Esophagus squamous epithelium (tissue), 5 donors: ENCODE measurements around the gene VMP1. TPM values are rescaled to one million over a fixed set of nuclear protein-coding genes. Genes with fewer than 3 reads are reported as not detected.
A peak's percentile ranks its signal among the peaks of the same experiment; 100 is the strongest.
"Not testable (repeated sequence)": the region's sequence is repeated elsewhere in the genome, so short reads cannot be mapped to it uniquely, and the experiment has no call there.

Experiments used
- DNase-seq: peaks from one replicate; lab custom pipeline; 2025; lab: John Stamatoyannopoulos, UW
- H3K27ac ChIP-seq, 4 donors: fragments of 200-600 bp; sonication (generic); one replicate each; pipeline ENCODE4 v1.5.1; 2016 to 2019; ENCODE audit warnings: mild to moderate bottlenecking in 1 of 4
- H3K27me3 ChIP-seq, 4 donors: fragments of 200-600 bp; sonication (generic); 1 replicate in 3 of 4; 2 replicates in 1 of 4; pipeline versions ENCODE4 v1.5.1 to v1.6.0; 2017 to 2021; ENCODE audit warnings: antibody characterized with exemption in 1 of 4
- H3K36me3 ChIP-seq, 3 donors: fragments of 200-600 bp; sonication (generic); one replicate each; pipeline ENCODE4 v1.5.1; 2016 to 2019
- H3K4me1 ChIP-seq, 3 donors: fragments of 200-600 bp; sonication (generic); one replicate each; pipeline ENCODE4 v1.5.1; 2017 to 2019
- H3K4me3 ChIP-seq, 4 donors: fragments of 200-600 bp; sonication (generic); 1 replicate in 3 of 4; 2 replicates in 1 of 4; pipeline ENCODE4 v1.5.1; 2016 to 2019; ENCODE audit warnings: mild to moderate bottlenecking in 2 of 4, moderate library complexity in 1 of 4
- H3K9me3 ChIP-seq, 3 donors: fragments of 200-600 bp; sonication (generic); one replicate each; pipeline ENCODE4 v1.5.1; 2016 to 2019
- POLR2A ChIP-seq, 4 donors: fragments of 450-650 bp; IDR thresholded peaks; one replicate each; pipeline ENCODE4 v1.6.1; 2017; ENCODE audit warnings: antibody characterized with exemption in 4 of 4, mild to moderate bottlenecking in 4 of 4, moderate library complexity in 3 of 4
- WGBS, 2 donors: methylation state at CpG; one replicate each; pipeline ENCODE4 v1.1.5; 2018; 5-methylcytosine and 5-hydroxymethylcytosine counted together
- intact Hi-C: fragments of 100-400 bp; cut with DNase I; formaldehyde crosslinking; loops from one replicate; pipeline ENCODE4 v1.15.0; 2022
- total RNA-seq, 4 donors: library from RNA; depleted of rRNA; stranded (reverse); fragments of >200 nt; gene quantifications; one replicate each; pipeline ENCODE4 v1.1.0, GENCODE V29; 2016
- TF ChIP-seq, protein P1 (sequence below), 6 experiments: fragments of 450-650 bp in 4 of 6; fragments of 200-600 bp in 2 of 6; sonication (generic) in 2 of 6; IDR thresholded peaks; one replicate each; pipeline ENCODE4 v1.5.1; 2016 to 2019; ENCODE audit warnings: antibody characterized with exemption in 6 of 6, mild to moderate bottlenecking in 4 of 6, moderate library complexity in 4 of 6
- donor health status: DM: yes; HTN: yes; CAD: no.

VMP1 gene
- total RNA-seq, 4 donors from 2014 or later, result 132 to 363 (median 141) TPM

DNA sequence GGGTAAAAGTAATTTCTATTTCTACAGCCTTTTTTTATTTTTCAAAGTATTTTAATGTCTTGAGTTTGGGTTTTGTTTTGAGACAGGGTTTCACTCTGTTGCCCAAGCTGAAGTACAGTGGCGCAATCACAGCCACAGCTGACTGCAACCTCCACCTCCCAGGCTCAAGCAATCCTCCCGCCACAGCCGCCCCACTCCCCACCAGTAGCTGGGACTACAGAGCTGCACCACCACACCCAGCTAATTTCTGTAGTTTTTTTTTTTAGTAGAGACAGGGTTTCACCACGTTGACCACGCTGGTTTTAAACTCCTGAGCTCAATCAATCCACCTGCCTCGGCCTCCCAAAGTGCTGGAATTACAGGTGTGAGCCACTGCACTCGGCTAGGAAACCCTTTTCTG lies 141.3 kb downstream of the VMP1 start:
- intact Hi-C loops, result no loop called here
- H3K4me3 ChIP-seq, result no peak overlapping the region
- peaks cover 47 to 100% (median 92%) of the 10 kb centered on the region in 3 donors for H3K4me1 ChIP-seq
- DNase-seq, result no peak
- H3K36me3 ChIP-seq, result no peaks in the 10 kb centered on the region
- no peaks in the 10 kb centered on the region for H3K27me3 ChIP-seq
- TF ChIP-seq, protein P1, sequence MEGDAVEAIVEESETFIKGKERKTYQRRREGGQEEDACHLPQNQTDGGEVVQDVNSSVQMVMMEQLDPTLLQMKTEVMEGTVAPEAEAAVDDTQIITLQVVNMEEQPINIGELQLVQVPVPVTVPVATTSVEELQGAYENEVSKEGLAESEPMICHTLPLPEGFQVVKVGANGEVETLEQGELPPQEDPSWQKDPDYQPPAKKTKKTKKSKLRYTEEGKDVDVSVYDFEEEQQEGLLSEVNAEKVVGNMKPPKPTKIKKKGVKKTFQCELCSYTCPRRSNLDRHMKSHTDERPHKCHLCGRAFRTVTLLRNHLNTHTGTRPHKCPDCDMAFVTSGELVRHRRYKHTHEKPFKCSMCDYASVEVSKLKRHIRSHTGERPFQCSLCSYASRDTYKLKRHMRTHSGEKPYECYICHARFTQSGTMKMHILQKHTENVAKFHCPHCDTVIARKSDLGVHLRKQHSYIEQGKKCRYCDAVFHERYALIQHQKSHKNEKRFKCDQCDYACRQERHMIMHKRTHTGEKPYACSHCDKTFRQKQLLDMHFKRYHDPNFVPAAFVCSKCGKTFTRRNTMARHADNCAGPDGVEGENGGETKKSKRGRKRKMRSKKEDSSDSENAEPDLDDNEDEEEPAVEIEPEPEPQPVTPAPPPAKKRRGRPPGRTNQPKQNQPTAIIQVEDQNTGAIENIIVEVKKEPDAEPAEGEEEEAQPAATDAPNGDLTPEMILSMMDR (IDR thresholded peaks at IDR 0.05), result no peak
- TF ChIP-seq POLR2A (IDR thresholded peaks at IDR 0.05), result no peak
- no peaks in the 10 kb centered on the region for H3K9me3 ChIP-seq
- 50 to 55% methylated on average over 7 of the region's 7 CpGs for WGBS, 2 donors
- peak overlapping the region; percentile 89 to 99 (median 92) for H3K27ac ChIP-seq

DNA sequence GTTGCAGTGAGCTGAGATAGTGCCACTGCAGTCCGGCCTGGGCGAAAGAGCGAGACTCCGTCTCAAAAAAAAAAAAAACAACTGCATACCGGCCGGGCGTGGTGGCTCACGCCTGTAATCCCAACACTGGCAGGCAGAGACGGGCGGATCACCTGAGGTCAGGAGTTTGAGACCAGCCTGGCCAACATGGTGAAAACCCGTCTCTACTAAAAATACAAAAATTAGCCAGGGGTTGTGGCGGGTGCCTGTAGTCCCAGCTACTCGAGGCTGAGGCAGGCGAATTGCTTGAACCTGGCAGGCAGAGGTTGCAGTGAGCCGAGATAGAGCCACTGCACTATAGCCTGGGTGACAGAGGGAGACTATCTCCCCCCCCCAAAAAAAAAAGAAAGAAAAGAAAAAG lies 142.9 kb downstream of the VMP1 start:
- 55 to 61% methylated on average over 15 of the region's 15 CpGs for WGBS, 2 donors
- H3K36me3 ChIP-seq, H3K4me3 ChIP-seq, H3K27me3 ChIP-seq, H3K9me3 ChIP-seq, DNase-seq, intact Hi-C loops: not testable (repeated sequence)
- Histone ChIP-seq H3K4me1 (peaks cover 48 to 93% (median 89%) of the 10 kb centered on the region in 3 donors), H3K27ac (peak overlapping the region in 3 of 4 donors; percentile 89 to 99 (median 92))

DNA sequence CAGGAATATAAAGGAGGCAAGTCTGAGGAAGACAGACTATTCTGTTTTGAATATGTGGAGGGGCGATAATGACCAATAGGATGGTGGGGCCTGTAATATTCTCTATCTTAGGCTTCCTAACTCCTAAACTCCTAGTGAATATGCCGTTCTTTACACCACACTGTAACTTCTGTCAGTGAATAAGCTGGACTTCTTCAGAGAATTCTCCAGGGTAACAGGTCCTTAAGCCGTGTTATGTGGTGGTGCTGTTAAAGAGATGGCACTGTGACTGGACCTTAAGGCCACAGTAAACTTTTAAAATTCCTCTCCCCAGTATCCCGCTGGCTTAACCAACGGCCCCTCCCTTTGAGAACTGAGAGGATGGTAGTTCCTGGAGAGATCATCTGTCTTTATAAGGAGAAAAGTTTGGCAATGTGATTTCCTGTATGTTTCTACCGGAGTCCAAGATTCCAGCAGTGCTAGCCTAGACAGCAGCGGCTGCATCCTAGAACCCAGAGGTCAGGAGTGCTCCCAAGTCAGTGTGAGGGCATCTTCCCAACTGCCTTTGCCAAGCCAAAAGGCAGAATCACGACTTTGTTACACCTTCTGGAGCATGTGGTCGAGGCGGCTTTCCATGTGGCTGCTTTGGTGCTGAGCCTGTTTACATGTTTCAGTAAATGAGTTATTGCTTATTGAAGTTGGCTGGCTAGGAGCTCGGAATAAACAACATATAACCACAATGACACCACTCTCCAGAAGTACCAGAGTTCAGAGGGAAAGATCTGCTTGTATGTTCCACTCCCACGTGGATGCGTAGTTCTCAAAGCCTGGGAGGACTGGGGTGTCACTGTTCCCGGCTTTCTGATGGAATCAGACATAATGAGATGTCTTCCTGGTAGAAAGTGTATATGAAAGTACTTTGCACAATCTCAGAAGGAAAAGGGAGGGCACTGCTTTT lies 144.3 kb downstream of the VMP1 start:
- no peaks in the 10 kb centered on the region for H3K36me3 ChIP-seq
- peak overlapping the region in 1 of 4 donors; percentile 13 for H3K4me3 ChIP-seq
- intact Hi-C loops, result no loop called here
- H3K9me3 ChIP-seq, result no peaks in the 10 kb centered on the region
- TF ChIP-seq POLR2A (IDR thresholded peaks at IDR 0.05), result no peak
- TF ChIP-seq, protein P1 (IDR thresholded peaks at IDR 0.05), result no peak
- peaks cover 39 to 91% (median 75%) of the 10 kb centered on the region in 3 donors for H3K4me1 ChIP-seq
- DNase-seq, result no peak
- H3K27ac ChIP-seq, result peak overlapping the region; percentile 88 to 99 (median 90)
- H3K27me3 ChIP-seq, result no peaks in the 10 kb centered on the region
- WGBS, 2 donors, result 58 to 64% methylated on average over 13 to 14 of the region's 14 CpGs

DNA sequence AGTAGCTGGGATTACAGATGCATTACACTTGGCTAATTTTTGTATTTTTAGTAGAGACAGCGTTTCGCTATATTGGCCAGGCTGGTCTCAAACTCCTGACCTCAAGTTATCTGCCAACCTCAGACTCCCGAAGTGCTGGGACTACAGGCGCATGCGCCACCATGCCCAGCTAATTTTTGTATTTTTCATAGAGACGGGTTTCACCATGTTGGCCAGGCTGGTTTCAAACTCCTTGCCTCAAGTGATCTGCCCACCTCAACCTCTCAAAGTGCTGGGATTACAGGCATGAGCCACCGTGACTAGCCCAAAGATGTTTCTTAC lies 145.4 kb downstream of the VMP1 start:
- H3K27me3 ChIP-seq, DNase-seq, H3K9me3 ChIP-seq, H3K4me3 ChIP-seq, H3K36me3 ChIP-seq, intact Hi-C loops: not testable (repeated sequence)
- Histone ChIP-seq H3K4me1 (peaks cover 42 to 91% (median 64%) of the 10 kb centered on the region in 3 donors), H3K27ac (peak overlapping the region; percentile 88 to 99 (median 90))
- 78 to 90% methylated on average over 7 of the region's 7 CpGs for WGBS, 2 donors

DNA sequence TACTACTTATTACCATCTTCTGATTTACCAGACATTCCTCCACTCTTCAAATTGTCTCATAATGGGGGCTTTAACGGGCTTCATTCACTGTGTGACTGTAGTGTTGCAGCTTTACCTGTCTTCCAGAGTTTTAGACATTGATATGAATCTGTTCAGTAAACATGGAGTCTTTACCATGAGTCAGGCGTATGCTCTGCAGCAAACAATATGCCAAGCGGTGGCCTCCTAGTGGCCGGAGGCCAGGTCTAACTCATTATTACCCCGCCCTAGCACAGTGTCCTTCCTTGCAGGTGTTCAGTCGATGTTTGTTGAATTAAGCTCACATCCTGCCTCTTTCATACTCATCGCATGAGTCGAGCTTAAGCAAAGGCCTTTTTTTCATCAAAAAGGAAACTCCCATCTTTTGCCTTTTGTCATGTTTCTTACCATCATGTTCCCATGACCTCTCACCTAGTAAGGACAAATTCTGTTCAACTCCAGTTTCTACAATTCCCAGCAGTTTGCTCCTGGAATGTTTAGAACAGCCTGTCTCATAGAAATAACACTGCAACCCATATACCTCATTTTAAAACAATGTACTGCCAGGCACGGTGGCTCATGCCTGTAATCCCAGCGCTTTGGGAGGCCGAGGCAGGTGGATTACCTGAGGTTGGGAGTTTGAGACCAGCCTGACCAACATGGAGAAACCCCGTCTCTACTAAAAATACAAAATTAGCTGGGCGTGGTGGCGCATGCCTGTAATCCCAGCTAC lies 145.9 kb downstream of the VMP1 start:
- no peak overlapping the region for H3K4me3 ChIP-seq
- H3K36me3 ChIP-seq, result no peaks in the 10 kb centered on the region
- TF ChIP-seq, protein P1 (IDR thresholded peaks at IDR 0.05), result peak in 5 of 6 experiments; percentile 21 to 84 (median 73)
- no peak for TF ChIP-seq POLR2A (IDR thresholded peaks at IDR 0.05)
- no peak for DNase-seq
- H3K27me3 ChIP-seq, result no peaks in the 10 kb centered on the region
- peaks cover 40 to 86% (median 59%) of the 10 kb centered on the region in 3 donors for H3K4me1 ChIP-seq
- 37 to 51% methylated on average over 12 to 14 of the region's 14 CpGs for WGBS, 2 donors
- H3K27ac ChIP-seq, result peak overlapping the region; percentile 88 to 99 (median 90)
- intact Hi-C loops, result no loop called here
- H3K9me3 ChIP-seq, result no peaks in the 10 kb centered on the region

DNA sequence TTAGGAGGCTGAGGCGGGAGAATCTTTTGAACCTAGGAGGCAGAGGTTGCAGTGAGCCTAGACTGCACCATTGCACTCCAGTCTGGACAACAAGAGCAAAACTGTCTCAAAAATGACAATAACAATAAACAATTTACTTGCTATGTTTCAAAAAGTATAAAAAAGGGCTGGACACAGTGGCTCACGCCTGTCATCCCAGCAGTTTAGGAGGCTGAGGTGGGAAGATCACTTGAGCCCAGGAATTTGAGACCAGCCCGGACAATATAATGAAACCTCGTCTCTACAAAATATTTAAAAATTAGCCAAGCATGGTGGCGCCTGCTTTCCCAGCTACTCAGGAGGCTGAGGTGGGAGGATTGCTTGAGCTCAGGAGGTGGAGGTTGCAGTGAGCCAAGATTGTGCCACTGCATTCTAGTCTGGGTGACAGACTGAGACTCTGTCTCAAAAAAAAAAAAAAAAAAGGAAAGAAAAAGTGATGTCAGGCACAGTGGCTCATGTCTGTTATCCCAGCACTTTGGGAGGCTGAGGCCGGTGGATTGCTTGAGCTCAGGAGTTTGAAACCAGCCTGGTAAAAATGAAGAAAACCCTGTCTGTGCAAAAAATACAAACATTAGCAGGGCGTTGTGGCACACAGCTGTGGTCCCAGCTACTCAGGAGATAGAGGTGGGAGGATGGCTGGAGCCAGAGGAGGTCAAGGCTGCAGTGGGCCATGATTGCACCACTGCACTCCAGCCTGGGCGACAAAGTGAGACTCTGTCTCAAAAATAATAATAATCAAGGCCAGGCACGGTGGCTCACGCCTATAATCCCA lies 146.7 kb downstream of the VMP1 start:
- Histone ChIP-seq H3K27ac (peak overlapping the region; percentile 88 to 99 (median 90)), H3K4me1 (peaks cover 33 to 82% (median 51%) of the 10 kb centered on the region in 3 donors)
- H3K4me3 ChIP-seq, H3K36me3 ChIP-seq, intact Hi-C loops, H3K9me3 ChIP-seq, H3K27me3 ChIP-seq, DNase-seq: not testable (repeated sequence)
- 86 to 87% methylated on average over 10 of the region's 10 CpGs for WGBS, 2 donors
